Inflammatory macrophage treated with lipopolysaccharide for 4 hours (primary cell): Measurements from ENCODE around the gene VIPR2.
"Not testable (repeated sequence)": the region's sequence is repeated elsewhere in the genome, so short reads cannot be mapped to it uniquely, and the experiment has no call there.

Source experiments
- DNase-seq: peaks from one replicate; pipeline ENCODE4 v3.0.0-alpha.2; 2020

Gene VIPR2

DNA sequence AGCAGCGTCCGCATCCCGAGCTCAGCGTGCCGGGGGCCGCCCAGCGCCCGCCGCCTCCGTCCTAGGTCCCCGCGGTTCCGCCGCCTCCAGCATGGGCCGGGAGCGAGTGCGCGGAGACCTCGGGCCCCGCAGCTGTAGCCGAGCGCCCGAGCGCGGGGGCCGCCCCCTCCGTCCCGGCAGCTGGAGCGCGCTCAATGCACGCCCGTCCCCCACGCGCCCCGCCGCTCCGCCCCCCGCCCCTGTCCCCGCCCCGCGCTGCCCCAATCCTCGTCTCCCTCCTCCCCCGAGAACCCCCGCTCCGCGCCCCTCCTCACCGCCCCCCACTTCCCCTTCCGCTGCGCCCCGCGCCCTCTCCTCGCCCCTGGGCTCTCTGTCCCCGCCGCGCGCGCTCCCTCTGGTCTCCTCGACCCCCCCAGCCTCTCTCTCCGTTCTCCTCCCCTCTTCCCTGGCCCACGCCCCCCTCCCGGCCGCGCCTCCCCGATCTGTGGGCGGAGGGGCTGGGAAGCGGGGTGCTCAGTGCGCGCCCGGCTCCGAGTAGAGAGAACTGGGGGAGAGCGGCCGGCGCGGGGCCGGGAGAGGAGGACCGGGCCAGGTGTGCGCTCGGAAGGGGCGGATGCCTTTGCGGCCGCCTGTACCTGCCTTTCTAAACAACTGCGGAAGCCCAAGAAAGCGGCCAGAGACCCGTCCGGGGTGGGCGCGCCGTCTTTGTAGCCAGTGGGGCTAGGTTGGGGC lies at the start of gene VIPR2:
Gene VIPR2, minus strand, starts transcription at position 110 of the 732 bp plus-strand sequence. Its CDS starts 96 bp downstream, at position 14.
- DNase-seq: no peak

GRCh38 chr7:159193543-159194090 lies 49.0 kb upstream of the VIPR2 start:
- DNase-seq: no peak

DNA sequence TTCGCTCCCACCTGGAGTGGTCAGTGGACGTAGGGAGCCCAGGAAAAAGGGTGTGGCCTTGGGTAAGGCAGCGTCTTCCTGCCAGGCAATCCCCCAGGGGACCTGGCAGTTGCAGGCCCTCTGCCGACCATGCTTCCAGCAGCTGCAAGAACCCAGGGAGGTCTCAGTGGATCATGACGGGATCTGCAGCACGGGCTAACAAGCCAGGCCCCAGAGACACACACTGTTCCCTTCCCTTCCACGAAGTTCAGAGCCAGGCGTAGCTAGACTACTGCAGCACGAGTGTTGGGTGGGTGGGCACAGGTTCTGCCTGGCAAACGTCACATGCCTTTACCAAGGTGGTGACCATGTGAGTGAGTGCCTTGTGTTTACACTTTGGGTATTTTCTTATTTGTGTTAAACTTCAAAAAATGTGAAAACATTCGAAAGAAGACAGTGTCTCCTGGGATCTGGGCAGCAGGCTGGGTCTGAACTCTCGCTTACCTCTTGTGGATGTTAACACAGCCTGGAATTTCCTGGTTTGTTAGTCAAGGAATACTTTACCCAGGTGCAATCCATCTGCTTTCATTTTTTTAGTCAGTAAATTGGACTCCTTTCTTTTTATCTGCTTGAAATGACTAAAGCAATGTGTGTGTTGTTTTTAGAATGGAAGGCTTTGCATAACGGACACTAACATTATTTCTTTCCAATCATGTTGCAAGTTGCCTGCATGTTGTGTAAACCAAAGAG lies 48.2 kb upstream of the VIPR2 start:
- DNase-seq: no peak

DNA sequence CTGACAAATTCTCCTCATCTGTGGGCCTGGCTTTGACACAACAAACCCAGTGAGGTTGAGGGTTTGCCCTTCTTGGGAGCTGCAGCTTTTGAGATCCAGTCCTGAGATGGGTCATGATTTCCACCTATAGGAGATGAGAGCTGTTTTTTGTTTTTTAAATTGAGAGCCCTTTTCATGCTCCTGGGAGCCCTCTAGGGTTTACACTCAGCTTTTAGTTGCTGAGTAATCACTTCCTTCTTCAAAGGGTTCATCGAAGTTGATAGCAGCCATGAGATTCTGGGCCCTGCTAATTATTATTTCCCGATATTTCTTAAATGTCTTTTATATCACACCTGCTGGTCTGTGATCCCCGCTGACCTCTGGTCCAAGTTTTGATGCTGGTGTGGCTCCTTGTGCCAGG lies 47.3 kb upstream of the VIPR2 start:
- DNase-seq: no peak

- DNase-seq: no peak
These were observed 46.6 kb upstream of the VIPR2 start for GRCh38 chr7:159191236-159191635.

DNA sequence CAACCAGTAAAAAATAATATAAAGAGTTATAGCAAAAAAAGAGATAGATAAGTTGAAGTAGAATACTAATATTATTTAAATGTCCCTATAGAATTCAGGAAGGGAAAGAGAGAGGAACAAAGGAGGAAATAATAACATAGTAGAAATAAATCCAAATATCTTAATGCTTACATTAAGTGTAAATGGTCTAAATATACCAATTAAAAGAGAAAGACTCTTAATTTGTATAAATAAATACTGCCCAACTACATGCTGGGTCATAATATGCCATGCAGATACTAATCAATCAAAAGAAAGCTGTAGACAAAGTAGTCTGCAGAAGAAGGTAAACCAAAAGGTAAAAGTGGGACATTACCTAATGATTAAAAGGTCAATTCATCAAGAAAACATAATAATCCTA lies 43.3 kb upstream of the VIPR2 start:
- DNase-seq: no peak

- DNase-seq: no peak
These were observed 34.6 kb upstream of the VIPR2 start for GRCh38 chr7:159179241-159179640.

- DNase-seq: no peak
These were observed 32.8 kb upstream of the VIPR2 start for GRCh38 chr7:159177284-159177953.

DNA sequence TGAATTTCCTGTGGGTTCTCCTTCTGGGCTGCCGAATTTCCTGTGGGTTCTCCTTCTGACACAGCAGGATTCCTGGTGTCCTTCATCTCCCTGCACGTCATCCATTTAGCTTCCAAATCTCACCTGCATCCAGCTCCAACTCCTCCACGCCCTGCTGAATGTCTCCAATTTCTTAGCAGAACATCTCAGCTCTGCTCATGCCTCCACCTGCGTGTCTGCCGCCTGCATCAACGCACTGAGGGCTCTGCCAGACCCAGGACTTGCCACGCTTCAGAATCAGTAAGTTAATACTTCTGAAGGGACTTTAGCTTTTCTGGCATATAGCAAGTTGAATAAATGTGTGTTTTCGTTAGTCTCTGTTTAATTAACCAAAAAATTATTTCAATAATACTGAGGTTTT lies 31.1 kb upstream of the VIPR2 start:
- DNase-seq: no peak

DNA sequence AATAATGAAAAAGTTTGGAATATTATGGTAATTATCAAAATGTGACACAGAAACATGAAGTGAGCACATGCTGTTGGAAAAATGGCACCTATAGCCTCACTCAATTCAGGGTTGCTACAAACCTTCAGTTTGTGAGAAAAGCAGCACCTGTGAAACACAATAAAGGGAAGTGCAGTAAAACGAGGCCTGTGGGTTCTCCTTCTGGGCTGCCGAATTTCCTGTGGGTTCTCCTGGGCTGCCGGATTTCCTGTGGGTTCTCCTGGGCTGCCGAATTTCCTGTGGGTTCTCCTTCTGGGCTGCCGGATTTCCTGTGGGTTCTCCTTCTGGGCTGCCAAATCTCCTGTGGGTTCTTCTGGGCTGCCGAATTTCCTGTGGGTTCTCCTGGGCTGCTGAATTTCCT lies 30.4 kb upstream of the VIPR2 start:
- DNase-seq: not testable (repeated sequence)

GRCh38 chr7:159172400-159172799 lies 27.7 kb upstream of the VIPR2 start:
- DNase-seq: no peak

DNA sequence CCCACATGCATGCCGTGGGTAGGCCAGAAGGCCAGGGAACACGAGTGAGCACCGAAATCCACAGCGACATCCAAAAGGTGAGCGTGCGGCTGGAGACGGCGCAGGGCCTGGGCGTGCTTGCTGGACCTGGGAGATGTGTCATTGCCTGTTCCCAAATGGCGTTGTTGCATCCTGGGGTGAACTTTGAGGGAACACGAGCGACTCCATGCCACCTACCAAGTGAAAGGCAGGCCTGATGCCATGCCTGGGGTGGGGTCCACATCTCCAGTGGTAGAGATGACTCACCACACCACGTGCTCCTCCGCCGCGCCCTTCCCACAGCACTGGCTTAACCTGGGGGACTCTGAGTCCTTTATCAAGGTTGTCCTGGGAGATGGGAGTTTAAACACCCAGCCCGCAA lies 24.7 kb upstream of the VIPR2 start:
- DNase-seq: no peak

DNA sequence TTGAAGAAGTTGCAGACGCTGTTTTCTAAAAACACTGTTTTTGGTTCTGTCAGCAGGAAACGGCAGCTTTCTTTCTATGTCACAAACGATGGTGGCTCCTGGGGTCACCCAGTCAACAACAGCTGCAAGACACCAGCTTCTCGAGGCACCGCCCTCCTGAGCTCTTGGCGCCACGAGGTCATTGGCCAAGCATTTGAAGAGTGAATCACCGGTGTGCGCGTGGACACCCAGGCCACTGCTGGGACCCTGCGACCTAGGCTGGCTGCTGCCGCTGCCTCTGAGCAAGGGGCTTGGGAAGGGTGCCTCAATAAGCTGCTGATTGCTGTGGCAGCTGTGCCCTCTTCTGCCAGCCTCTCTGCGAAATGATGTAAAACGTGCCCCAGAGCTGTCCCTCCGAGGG lies 22.5 kb upstream of the VIPR2 start:
- DNase-seq: no peak

DNA sequence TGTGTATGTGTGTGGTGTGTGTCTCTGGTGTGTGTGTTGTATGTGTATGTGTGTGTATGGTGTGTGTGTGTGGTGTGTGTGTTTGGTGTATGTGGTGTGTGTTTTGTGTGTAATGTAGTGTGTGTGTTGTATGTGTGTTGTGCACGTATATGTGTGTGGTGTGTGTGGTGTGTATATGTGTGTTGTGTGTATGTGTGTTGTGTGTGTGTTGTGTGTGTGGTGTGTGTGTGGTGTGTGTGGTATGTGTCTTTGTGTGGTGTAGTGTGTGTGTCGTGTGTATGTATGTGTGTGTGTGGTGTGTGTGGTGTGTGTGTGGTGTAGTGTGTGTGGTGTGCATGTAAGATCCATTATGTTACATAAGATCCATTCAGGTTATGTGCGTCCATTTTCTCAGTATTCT lies 21.9 kb upstream of the VIPR2 start:
- no peak for DNase-seq

- no peak for DNase-seq
These were observed 20.7 kb upstream of the VIPR2 start for GRCh38 chr7:159165352-159165751.

DNA sequence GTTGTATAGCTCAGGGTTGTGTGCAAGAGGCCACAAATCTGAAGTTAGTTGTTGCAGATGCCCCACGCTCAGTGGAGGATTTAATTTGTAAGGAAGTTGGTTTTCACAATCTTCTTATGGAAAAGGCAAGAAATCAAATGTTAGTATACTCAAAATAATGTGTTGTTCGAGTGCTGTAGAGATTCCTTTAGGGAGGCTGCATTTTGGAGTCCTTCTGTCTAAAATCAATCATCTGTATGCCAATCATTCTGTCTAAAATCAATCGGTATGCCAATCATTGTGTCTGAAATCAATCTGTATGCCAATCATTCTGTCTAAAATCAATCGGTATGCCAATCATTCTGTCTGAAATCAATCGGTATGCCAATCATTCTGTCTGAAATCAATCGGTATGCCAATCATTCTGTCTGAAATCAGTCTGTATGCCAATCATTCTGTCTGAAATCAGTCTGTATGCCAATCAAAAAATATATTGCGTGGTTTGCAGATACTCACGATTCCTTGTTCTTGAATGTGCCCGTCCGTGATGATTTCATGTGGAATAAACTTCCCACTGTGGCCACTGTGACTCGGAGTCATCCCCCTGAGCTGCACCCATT lies 19.1 kb upstream of the VIPR2 start:
- DNase-seq: not testable (repeated sequence)

DNA sequence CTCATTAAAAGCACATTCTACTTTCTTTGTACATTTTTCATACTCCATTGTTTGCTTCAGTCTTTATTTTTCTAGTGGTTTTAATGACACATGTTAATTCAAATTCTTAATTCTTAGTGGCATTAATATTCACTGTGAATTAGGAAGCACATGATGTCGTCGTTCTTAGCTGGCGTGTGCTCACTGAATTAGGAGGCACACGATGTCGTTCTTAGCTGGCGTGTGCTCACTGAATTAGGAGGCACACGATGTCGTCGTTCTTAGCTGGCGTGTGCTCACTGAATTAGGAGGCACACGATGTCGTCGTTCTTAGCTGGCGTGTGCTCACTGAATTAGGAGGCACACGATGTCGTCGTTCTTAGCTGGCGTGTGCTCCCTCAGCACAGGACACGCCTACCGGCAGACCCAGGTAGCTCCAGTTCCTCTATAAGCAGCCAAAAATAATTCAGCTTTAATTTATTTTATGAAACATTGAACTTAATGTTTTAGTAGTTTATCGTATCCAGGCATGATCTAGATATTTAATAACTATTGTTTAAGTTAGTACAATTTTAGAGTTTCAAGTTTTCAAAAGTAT lies 17.5 kb upstream of the VIPR2 start:
- not testable (repeated sequence) for DNase-seq

DNA sequence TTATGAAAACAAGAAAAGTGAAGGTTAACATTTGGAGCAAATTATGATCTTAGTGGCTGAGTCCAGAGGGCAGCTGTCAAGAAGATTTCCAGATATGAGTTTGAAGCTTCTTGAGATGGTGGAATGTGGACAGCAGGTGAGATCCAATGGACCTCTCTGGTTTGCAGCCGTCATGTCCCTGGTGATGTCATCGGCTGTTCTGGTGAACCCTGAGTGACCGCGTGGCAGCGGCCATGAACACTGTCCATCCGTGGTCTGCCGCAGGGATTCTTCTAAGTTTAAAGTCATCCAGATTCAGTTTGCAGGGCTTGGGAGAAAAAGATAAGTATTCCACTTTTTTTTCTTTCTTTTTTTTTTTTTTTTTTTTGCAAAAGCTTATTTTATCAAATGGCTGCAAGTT lies 15.8 kb upstream of the VIPR2 start:
- DNase-seq: no peak

GRCh38 chr7:159159731-159160130 lies 15.1 kb upstream of the VIPR2 start:
- DNase-seq: no peak

DNA sequence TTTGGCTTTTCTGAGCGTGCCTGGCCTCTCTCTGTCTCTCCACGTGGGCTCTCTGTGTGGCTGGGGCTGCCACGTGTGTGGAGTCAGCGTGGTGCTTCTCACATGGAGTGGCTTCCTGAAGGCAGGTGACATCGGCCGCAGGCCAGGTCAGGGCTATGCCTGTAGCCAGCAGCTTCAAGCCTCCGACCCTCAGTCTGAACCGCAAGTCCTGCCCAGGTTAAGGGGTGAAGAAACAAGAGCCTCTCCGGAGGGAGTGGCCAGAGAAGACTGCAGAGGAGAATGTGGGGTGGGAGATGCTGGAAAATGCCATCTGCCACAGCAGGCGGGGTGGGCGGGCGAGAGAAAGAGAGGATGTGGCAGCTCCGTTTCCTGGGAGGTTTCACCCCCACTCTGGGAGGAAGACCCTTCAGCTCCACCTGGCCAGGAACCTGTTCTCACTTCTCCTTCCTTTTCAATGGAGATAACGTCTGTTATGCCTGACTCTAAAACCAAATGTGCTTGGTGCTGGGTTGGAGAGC lies 14.3 kb upstream of the VIPR2 start:
- DNase-seq: no peak

GRCh38 chr7:159158125-159158887 lies 13.6 kb upstream of the VIPR2 start:
- no peak for DNase-seq

DNA sequence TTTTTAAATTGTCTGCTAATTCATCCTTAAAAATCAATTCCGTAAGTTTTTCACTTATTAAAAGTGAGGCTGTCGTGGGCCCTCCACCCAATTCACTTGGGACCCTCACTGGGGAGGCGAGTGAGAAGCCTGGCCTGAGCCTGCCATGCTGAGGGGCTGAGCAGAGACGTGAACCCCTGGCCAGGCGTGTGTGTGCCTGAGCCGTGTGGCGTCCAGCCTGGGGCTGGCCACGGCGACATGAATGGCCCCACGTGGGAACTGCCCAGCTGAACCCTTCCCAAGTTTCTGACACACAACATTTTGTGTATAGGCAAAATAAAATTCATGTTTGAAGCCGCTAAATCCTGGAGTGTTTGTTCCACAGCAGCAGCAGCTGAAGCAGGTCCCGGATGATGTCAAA lies 13.0 kb upstream of the VIPR2 start:
- no peak for DNase-seq
